ENCODE measurements around the gene TRIP4. TPM values are rescaled to one million over a fixed set of nuclear protein-coding genes. Genes with fewer than 3 reads are reported as not detected.
A peak's percentile ranks its signal among the peaks of the same experiment; 100 is the strongest.

TRIP4 gene
- total RNA-seq, 1 experiment from 2014 or later = 6.0 TPM

GRCh38 chr15:64441852-64442251 is 54.2 kb downstream of the TRIP4 start:
- TF ChIP-seq CTCF (conservative IDR thresholded peaks at IDR 0.05; ENCODE audit: low read depth, low read length) = no peak
- TF ChIP-seq EZH2phosphoT487 (IDR thresholded peaks at IDR 0.05; ENCODE audit: borderline replicate concordance, low read length) = no peak
- no peak for TF ChIP-seq EZH2 (IDR thresholded peaks at IDR 0.05; ENCODE audit: low read length, unreplicated experiment)
- H2AFZ ChIP-seq (ENCODE audit: low read length) = no peak overlapping the region
- ChIA-PET POLR2A (ENCODE audit: unreplicated experiment) (no interaction called here), CTCF (no interaction called here)
- H3K4me2 ChIP-seq (ENCODE audit: low read length) = no peak overlapping the region
- no peaks in the 10 kb centered on the region for H4K20me1 ChIP-seq (ENCODE audit: low read length)
- H3K9ac ChIP-seq (ENCODE audit: low read length) = no peak overlapping the region
- H3K27me3 ChIP-seq (ENCODE audit: low read length) = no peaks in the 10 kb centered on the region
- no peak overlapping the region for H3K4me3 ChIP-seq (ENCODE audit: low read length)
- BruUV-seq (replicated peaks) = no TSS peak
- H3K9me3 ChIP-seq (ENCODE audit: low read length) = no peaks in the 10 kb centered on the region
- peaks cover 20% of the 10 kb centered on the region for H3K4me1 ChIP-seq (ENCODE audit: insufficient read depth, low read length)
- DNase-seq = no peak
- ATAC-seq = no peak
- no peaks in the 10 kb centered on the region for H3F3A ChIP-seq (ENCODE audit: low read length, unreplicated experiment)
- H3K27ac ChIP-seq (ENCODE audit: low read length) = no peak overlapping the region
- no peaks in the 10 kb centered on the region for H3K36me3 ChIP-seq (ENCODE audit: low read depth, low read length)
- H3K9me2 ChIP-seq (replicated peaks; ENCODE audit: low read length) = no peaks in the 10 kb centered on the region
- intact Hi-C loops (cut with micrococcal nuclease) = no loop called here
- H3K79me2 ChIP-seq (ENCODE audit: low read length) = no peaks in the 10 kb centered on the region

DNA sequence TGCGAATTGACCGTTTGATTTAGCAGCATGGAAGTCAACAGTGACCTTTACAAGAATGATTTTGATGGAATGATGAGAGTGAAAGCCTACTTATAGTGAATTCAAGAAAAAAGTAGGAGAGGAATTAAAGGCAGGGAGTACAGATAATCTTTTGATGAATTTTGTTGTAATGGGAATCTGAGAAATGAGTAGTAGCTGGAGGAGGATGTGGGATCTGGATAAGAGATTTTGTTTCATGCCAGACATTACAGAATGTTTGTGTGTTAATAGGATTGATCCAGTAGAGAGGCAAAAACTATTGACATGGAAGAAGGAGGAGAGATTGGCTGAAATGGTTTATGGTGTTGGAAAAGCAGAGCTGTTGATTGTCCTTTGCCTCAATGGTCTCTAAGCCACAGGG is 55.4 kb downstream of the TRIP4 start:
- Histone ChIP-seq H3K4me2 (ENCODE audit: low read length) (peak overlapping the region; percentile 73), H2AFZ (ENCODE audit: low read length) (no peak overlapping the region)

More for the DNA sequence above, 55.4 kb downstream of the TRIP4 start:
- Histone ChIP-seq H3K9ac (ENCODE audit: low read length) (no peak overlapping the region), H3K9me2 (replicated peaks; ENCODE audit: low read length) (no peaks in the 10 kb centered on the region), H3K9me3 (ENCODE audit: low read length) (no peaks in the 10 kb centered on the region), H3K36me3 (ENCODE audit: low read depth, low read length) (no peaks in the 10 kb centered on the region), H3F3A (ENCODE audit: low read length, unreplicated experiment) (no peaks in the 10 kb centered on the region), H4K20me1 (ENCODE audit: low read length) (no peaks in the 10 kb centered on the region), H3K27me3 (ENCODE audit: low read length) (no peaks in the 10 kb centered on the region), H3K4me3 (ENCODE audit: low read length) (no peak overlapping the region), H3K79me2 (ENCODE audit: low read length) (no peaks in the 10 kb centered on the region), H3K27ac (ENCODE audit: low read length) (peak overlapping the region; percentile 55), H3K4me1 (ENCODE audit: insufficient read depth, low read length) (peaks cover 20% of the 10 kb centered on the region)
- intact Hi-C loops (cut with micrococcal nuclease) = no loop called here
- ATAC-seq (no peak), DNase-seq (no peak)
- ChIA-PET POLR2A (ENCODE audit: unreplicated experiment) (no interaction called here), CTCF (interaction anchor here (0.6 kb wide), 1 partner anchor 17 kb away, joined by 3 read pairs; the partner anchor contains the start of gene ZNF609)
- TF ChIP-seq EZH2 (IDR thresholded peaks at IDR 0.05; ENCODE audit: low read length, unreplicated experiment) = no peak
- TF ChIP-seq EZH2phosphoT487 (IDR thresholded peaks at IDR 0.05; ENCODE audit: borderline replicate concordance, low read length) = no peak
- no peak for TF ChIP-seq CTCF (conservative IDR thresholded peaks at IDR 0.05; ENCODE audit: low read depth, low read length)
- BruUV-seq (replicated peaks) = no TSS peak
